H9 (cell line): ENCODE results near the gene CDRT4. TPM values are rescaled to one million over a fixed set of nuclear protein-coding genes. Genes with fewer than 3 reads are reported as not detected.

ENCODE experiments used
- DNase-seq: peaks from one replicate; pipeline ENCODE4 v3.0.0-alpha.2; 2017
- H2AFZ ChIP-seq: one replicate; pipeline ENCODE4 v1.6.1; 2013; ENCODE audit warnings: mild to moderate bottlenecking, low read length, control low read depth, moderate library complexity
- H2AK5ac ChIP-seq: 2 replicates; pipeline ENCODE4 v1.6.1; 2013; ENCODE audit warnings: low read length, control low read depth, mixed read lengths; ENCODE audit not compliant: insufficient read length
- H2BK120ac ChIP-seq: one replicate; pipeline ENCODE4 v1.6.1; 2013; ENCODE audit warnings: low read depth, mild to moderate bottlenecking, low read length, control low read depth, inconsistent platforms; ENCODE audit not compliant: poor library complexity, severe bottlenecking
- H2BK12ac ChIP-seq: 2 replicates; pipeline ENCODE4 v1.6.1; 2013; ENCODE audit warnings: low read length, control low read depth, mixed read lengths, low read depth; ENCODE audit not compliant: insufficient read length
- H2BK15ac ChIP-seq: 2 replicates; pipeline ENCODE4 v1.6.1; 2013; ENCODE audit warnings: low read depth, low read length, control low read depth
- H2BK20ac ChIP-seq: one replicate; pipeline ENCODE4 v1.6.1; 2013; ENCODE audit warnings: low read depth, mild to moderate bottlenecking, low read length, control low read depth, inconsistent platforms; ENCODE audit not compliant: poor library complexity, severe bottlenecking
- H2BK5ac ChIP-seq: 2 replicates; pipeline ENCODE4 v1.6.1; 2013; ENCODE audit warnings: low read length, control low read depth, mixed read lengths; ENCODE audit not compliant: insufficient read length
- H3K14ac ChIP-seq: 2 replicates; pipeline ENCODE4 v1.6.1; 2013; ENCODE audit warnings: low read length, control low read depth; ENCODE audit not compliant: insufficient read depth
- H3K18ac ChIP-seq: 2 replicates; pipeline ENCODE4 v1.6.1; 2013; ENCODE audit warnings: low read depth, mild to moderate bottlenecking, mixed read lengths, low read length, control low read depth; ENCODE audit not compliant: insufficient read length
- H3K23ac ChIP-seq: 2 replicates; pipeline ENCODE4 v1.6.1; 2013; ENCODE audit warnings: low read length, control low read depth, mixed read lengths, low read depth; ENCODE audit not compliant: insufficient read length
- H3K23me2 ChIP-seq: 2 replicates; pipeline ENCODE4 v1.6.1; 2013; ENCODE audit warnings: low read depth, mild to moderate bottlenecking, mixed read lengths, low read length, control low read depth; ENCODE audit not compliant: insufficient read length, poor library complexity, severe bottlenecking
- H3K27ac ChIP-seq: 2 replicates; pipeline ENCODE4 v1.5.1; 2013; ENCODE audit warnings: low read length, control low read depth, mixed read lengths, low read depth; ENCODE audit not compliant: insufficient read length
- H3K27me3 ChIP-seq: 2 replicates; pipeline ENCODE4 v1.6.1; 2013; ENCODE audit warnings: low read length, control low read depth, inconsistent platforms; ENCODE audit not compliant: insufficient read depth
- H3K4ac ChIP-seq: 2 replicates; pipeline ENCODE4 v1.6.1; 2013; ENCODE audit warnings: low read depth, mild to moderate bottlenecking, control low read depth, inconsistent platforms, low read length, moderate library complexity
- H3K4me1 ChIP-seq: 2 replicates; pipeline ENCODE4 v1.6.1; 2013; ENCODE audit warnings: low read length, control low read depth, inconsistent platforms; ENCODE audit not compliant: insufficient read depth
- H3K4me2 ChIP-seq: 2 replicates; pipeline ENCODE4 v1.6.1; 2013; ENCODE audit warnings: low read length, control low read depth, mixed read lengths; ENCODE audit not compliant: insufficient read length, insufficient read depth
- H3K56ac ChIP-seq: 2 replicates; pipeline ENCODE4 v1.6.1; 2013; ENCODE audit warnings: low read depth, mild to moderate bottlenecking, mixed read lengths, low read length, control low read depth; ENCODE audit not compliant: insufficient read length
- H3K79me1 ChIP-seq: 2 replicates; pipeline ENCODE4 v1.6.1; 2013; ENCODE audit warnings: low read depth, mild to moderate bottlenecking, moderate library complexity, low read length, control low read depth, inconsistent platforms; ENCODE audit not compliant: insufficient read depth, poor library complexity, severe bottlenecking
- H3K79me2 ChIP-seq: 2 replicates; pipeline ENCODE4 v1.6.1; 2013; ENCODE audit warnings: low read length, control low read depth, inconsistent platforms; ENCODE audit not compliant: insufficient read depth
- H3K9ac ChIP-seq: 2 replicates; pipeline ENCODE4 v1.6.1; 2013; ENCODE audit warnings: low read length, control low read depth, mixed read lengths; ENCODE audit not compliant: insufficient read length; ENCODE audit errors: extremely low read depth
- H3K9me3 ChIP-seq: one replicate; pipeline ENCODE4 v1.6.1; 2013; ENCODE audit warnings: low read depth, low read length, inconsistent platforms; ENCODE audit not compliant: control insufficient read depth
- H3T11ph ChIP-seq: one replicate; pipeline ENCODE4 v1.6.1; 2013; ENCODE audit warnings: mild to moderate bottlenecking, low read length, control low read depth, inconsistent platforms
- H4K20me1 ChIP-seq: one replicate; pipeline ENCODE4 v1.6.1; 2013; ENCODE audit not compliant: control insufficient read depth, insufficient read length, insufficient read depth
- H4K5ac ChIP-seq: 2 replicates; pipeline ENCODE4 v1.6.1; 2013; ENCODE audit warnings: low read depth, mild to moderate bottlenecking, mixed read lengths, low read length, control low read depth; ENCODE audit not compliant: insufficient read length
- H4K8ac ChIP-seq: replicated peaks from 2 replicates; pipeline ENCODE4 v1.6.1; 2013; ENCODE audit warnings: low read length, control low read depth, mixed read lengths, low read depth; ENCODE audit not compliant: insufficient read length
- H4K91ac ChIP-seq: 2 replicates; pipeline ENCODE4 v1.6.1; 2013; ENCODE audit warnings: low read depth, mild to moderate bottlenecking, moderate library complexity, mixed read lengths, low read length, control low read depth; ENCODE audit not compliant: insufficient read length
- H3K27ac Mint-ChIP-seq, 3 experiments: 2 replicates in 2 of 3; 3 replicates in 1 of 3; pipeline ENCODE4 v1.8.0; 2020 to 2021; ENCODE audit warnings: mixed read lengths in 3 of 3, mild to moderate bottlenecking in 1 of 3, moderate library complexity in 1 of 3
- H3K27me3 Mint-ChIP-seq: 2 replicates; pipeline ENCODE4 v1.8.0; 2021; ENCODE audit warnings: low read depth, mild to moderate bottlenecking, moderate library complexity, mixed read lengths
- H3K36me3 Mint-ChIP-seq, 3 experiments: 2 replicates in 2 of 3; 3 replicates in 1 of 3; pipeline ENCODE4 v1.8.0; 2020 to 2021; ENCODE audit warnings: low read depth in 3 of 3, mixed read lengths in 3 of 3; ENCODE audit not compliant: insufficient read depth in 1 of 3
- H3K4me1 Mint-ChIP-seq, 2 experiments: 2 replicates each; pipeline ENCODE4 v1.8.0; 2020; ENCODE audit warnings: mixed read lengths in 2 of 2
- H3K4me3 Mint-ChIP-seq, 2 experiments: 2 replicates in 1 of 2; 3 replicates in 1 of 2; pipeline ENCODE4 v1.8.0; 2020 to 2021; ENCODE audit warnings: mild to moderate bottlenecking in 2 of 2, mixed read lengths in 2 of 2, moderate library complexity in 1 of 2
- H3K9me3 Mint-ChIP-seq, 2 experiments: 2 replicates in 1 of 2; 3 replicates in 1 of 2; pipeline ENCODE4 v1.8.0; 2020; ENCODE audit warnings: mild to moderate bottlenecking in 2 of 2, mixed read lengths in 2 of 2, moderate library complexity in 1 of 2
- CTCF ChIP-seq: fragments of 200-600 bp; sonication (generic); conservative IDR thresholded peaks from 3 replicates; pipeline ENCODE4 v1.8.0; 2021; ENCODE audit warnings: antibody characterized with exemption, mild to moderate bottlenecking
- WGBS: extraction: QIAGEN DNeasy Blood & Tissue Kit; methylation state at CpG from one replicate; pipeline ENCODE4 v1.1.7; 2013; ENCODE audit warnings: missing lambda C conversion rate, low lambda C conversion rate, mixed read lengths; ENCODE audit not compliant: insufficient read length; ENCODE audit errors: extremely low coverage; 5-methylcytosine and 5-hydroxymethylcytosine counted together
- total RNA-seq: library from RNA; stranded (reverse); gene quantifications from 2 replicates; pipeline ENCODE4 v1.2.1, GENCODE V29; 2021

CDRT4 gene
- total RNA-seq, 1 experiment from 2014 or later = 3.8 TPM

- no peaks in the 10 kb centered on the region for H3K27me3 ChIP-seq
- no peak overlapping the region for H3K4me3 Mint-ChIP-seq
- no peaks in the 10 kb centered on the region for H3K27me3 Mint-ChIP-seq
- H3K23ac ChIP-seq = no peak overlapping the region
- H3K27ac ChIP-seq = no peak overlapping the region
- H3K9me3 ChIP-seq = no peaks in the 10 kb centered on the region
- no peak overlapping the region for H3K9ac ChIP-seq
- no peak overlapping the region for H3K14ac ChIP-seq
- no peak overlapping the region for H2BK120ac ChIP-seq
- H3K4me1 ChIP-seq = peaks cover 3% of the 10 kb centered on the region; the same call in 1 of the 2 replicates
- H3K4me1 Mint-ChIP-seq = peaks cover 4 to 6% of the 10 kb centered on the region in 2 experiments
- H2BK20ac ChIP-seq = no peak overlapping the region
- no peak overlapping the region for H4K5ac ChIP-seq
- no peak for TF ChIP-seq CTCF
- H3K4me2 ChIP-seq = no peak overlapping the region
- no peak overlapping the region for H3T11ph ChIP-seq
- no peak overlapping the region for H4K8ac ChIP-seq
- H3K79me2 ChIP-seq = no peaks in the 10 kb centered on the region
- no peak overlapping the region for H2BK12ac ChIP-seq
- H3K36me3 Mint-ChIP-seq = peaks cover 4 to 12% (median 6%) of the 10 kb centered on the region in 3 experiments; a peak in 6 of 7 replicates
- no peak overlapping the region for H2AFZ ChIP-seq
- no peak overlapping the region for H2BK15ac ChIP-seq
- no CpG with 5 or more reads among the region's 11 CpGs for WGBS
- H2BK5ac ChIP-seq = no peak overlapping the region
- H2AK5ac ChIP-seq = no peak overlapping the region
- H3K56ac ChIP-seq = no peak overlapping the region
- H4K91ac ChIP-seq = no peak overlapping the region
- peak overlapping the region; percentile 28 to 43 (median 34); a peak in 3 of 7 replicates for H3K27ac Mint-ChIP-seq
- no peak overlapping the region for H3K4ac ChIP-seq
- no peaks in the 10 kb centered on the region for H3K23me2 ChIP-seq
- peak; percentile 55 for DNase-seq
- H3K9me3 Mint-ChIP-seq = peaks cover 0 to 2% of the 10 kb centered on the region in 2 experiments; a peak in 3 of 5 replicates
- no peaks in the 10 kb centered on the region for H4K20me1 ChIP-seq
- no peaks in the 10 kb centered on the region for H3K79me1 ChIP-seq
- no peak overlapping the region for H3K18ac ChIP-seq
Measured at GRCh38 chr17:15462976-15463772, 4.2 kb downstream of the CDRT4 start.
